HG03442 (cell line): ENCODE measurements around the gene SSR4.
"Not testable (repeated sequence)": the region's sequence is repeated elsewhere in the genome, so short reads cannot be mapped to it uniquely, and the experiment has no call there.

Source experiments
- ATAC-seq: cut with Tn5 transposase; IDR thresholded peaks from one replicate; pipeline ENCODE4 v1.9.1; 2021; ENCODE audit warnings: mild to moderate bottlenecking, moderate library complexity; ENCODE audit not compliant: unreplicated experiment

Gene SSR4

GRCh38 chrX:153803211-153804099 is 9.0 kb downstream of the SSR4 start:
- no peak for ATAC-seq

- ATAC-seq, result no peak
Measured at GRCh38 chrX:153804100-153804595, 9.7 kb downstream of the SSR4 start.

DNA sequence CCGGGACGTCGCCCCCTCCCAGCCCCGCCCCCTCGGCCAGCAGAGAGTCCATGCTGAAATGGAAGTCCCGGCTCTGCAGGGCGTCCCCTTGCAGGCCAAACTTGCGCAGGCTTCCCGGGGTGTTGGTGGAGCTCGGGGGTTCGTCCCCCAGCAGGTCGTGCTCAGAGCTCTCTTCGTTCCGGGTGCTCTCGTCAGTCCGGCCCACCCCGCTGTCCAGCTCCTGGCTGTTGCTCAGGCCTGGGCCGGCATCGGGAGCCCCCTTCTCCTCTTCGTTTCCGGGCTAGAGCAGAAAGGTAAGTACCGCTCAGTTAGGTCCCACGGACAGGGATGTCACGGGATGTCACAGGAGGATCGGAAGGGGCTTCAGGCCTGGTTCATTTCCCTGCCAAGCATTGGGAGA is 10.2 kb downstream of the SSR4 start:
- ATAC-seq, result no peak

- no peak for ATAC-seq
Measured at GRCh38 chrX:153805436-153805835, 11.0 kb downstream of the SSR4 start.

GRCh38 chrX:153806999-153807575 is 12.6 kb downstream of the SSR4 start:
- no peak for ATAC-seq

GRCh38 chrX:153807976-153808375 is 13.5 kb downstream of the SSR4 start:
- no peak for ATAC-seq

GRCh38 chrX:153812220-153812619 is 17.8 kb downstream of the SSR4 start:
- no peak for ATAC-seq

GRCh38 chrX:153813161-153813560 is 18.7 kb downstream of the SSR4 start:
- no peak for ATAC-seq

DNA sequence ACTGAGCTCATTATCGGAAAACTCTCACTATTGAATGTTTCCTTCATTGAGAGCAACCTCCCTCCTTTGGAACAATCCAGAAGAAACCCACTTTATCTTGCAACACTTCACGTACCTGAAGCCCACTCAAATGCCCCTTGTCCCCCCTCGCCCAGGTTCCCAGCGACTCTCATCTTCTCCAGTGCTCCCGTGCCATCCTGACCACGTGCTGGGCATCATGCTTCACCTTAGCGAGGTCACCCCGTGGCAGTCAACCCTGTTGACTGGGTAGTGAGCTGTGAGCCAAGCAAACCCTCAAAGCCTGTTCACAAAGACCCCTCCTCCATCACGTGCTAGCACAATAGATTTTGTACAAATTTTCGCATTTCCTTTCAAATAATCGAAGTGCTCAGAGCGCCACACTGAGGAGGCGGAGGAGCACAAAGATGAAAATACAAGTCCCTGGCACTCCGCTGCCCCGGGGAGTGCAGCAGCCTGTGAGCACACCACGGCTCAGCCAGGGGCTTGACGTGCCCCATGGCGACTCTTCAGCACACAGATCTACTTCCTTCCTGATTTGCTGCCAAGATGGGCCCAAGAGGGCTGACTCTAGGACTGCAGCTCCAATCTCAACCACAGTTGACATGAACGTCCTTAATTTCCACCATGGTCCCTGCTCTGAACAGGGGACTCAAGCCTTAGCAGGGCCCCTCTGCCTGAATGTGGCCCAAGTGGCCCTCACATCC is 20.3 kb downstream of the SSR4 start:
- no peak for ATAC-seq

GRCh38 chrX:153816831-153817690 is 22.6 kb downstream of the SSR4 start:
- ATAC-seq, result no peak

- ATAC-seq, result not testable (repeated sequence)
Measured at GRCh38 chrX:153818064-153818463, 23.6 kb downstream of the SSR4 start.

DNA sequence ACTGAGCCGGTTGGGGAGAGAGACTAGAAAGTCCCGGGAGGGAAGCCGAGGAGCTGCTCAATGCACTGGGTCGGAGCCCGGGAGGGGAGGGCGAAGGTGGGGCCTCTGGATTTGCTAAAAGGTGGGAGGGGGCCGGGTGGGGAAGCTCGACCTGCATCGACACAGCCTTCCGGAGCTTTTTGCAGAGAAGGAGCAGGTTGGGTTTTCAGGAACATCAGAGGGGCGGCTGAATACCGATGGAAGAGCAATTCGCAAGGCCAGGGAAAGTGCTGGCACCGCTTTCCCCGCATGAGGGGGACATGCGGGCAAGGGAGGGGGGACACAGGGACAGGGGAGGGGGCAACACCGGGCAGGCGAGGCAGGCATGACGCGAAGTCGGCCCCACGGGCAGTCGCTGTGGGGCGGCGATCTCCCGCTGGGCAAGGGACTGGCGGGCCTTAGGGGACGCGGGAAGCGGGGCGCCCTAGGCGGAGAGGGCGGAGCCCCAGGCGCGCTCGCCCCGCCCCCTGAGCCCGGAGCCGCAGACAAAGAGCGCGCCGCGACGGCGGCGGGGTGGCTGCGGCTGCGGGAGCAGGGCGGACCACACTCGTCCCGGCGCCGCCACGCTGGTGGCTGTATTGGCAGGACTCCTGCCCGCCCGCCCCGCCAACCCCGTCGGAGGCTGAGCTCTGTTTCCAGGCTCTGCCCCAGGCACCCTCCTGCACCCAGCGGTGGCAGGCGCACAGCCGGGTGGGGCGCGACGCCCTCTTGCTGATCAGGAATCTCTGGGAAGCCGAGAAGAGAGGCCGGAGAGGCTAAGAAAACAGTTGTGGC is 24.3 kb downstream of the SSR4 start:
- no peak for ATAC-seq

GRCh38 chrX:153819384-153820040 is 25.0 kb downstream of the SSR4 start:
- no peak for ATAC-seq

- ATAC-seq, result no peak
Measured at GRCh38 chrX:153820601-153821000, 26.1 kb downstream of the SSR4 start.

DNA sequence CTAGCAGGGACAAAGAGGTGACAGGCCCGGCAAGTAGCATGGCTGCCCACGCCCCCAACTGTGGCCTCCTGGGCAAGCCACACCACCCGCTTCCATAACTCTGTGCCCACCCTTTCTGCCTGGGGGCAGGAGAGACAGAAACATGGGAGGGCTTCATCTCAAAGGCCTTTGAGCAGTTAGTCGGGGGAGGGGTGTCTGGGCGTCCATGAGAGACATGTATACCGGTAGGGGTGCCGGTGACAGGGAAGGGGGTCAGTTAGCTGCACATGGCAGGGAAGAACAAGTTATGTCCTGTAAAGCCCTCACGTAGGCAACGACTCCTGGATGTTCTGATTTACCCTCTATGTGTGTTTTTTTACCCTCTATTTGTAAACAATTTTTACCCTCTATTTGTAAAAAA is 26.6 kb downstream of the SSR4 start:
- no peak for ATAC-seq

DNA sequence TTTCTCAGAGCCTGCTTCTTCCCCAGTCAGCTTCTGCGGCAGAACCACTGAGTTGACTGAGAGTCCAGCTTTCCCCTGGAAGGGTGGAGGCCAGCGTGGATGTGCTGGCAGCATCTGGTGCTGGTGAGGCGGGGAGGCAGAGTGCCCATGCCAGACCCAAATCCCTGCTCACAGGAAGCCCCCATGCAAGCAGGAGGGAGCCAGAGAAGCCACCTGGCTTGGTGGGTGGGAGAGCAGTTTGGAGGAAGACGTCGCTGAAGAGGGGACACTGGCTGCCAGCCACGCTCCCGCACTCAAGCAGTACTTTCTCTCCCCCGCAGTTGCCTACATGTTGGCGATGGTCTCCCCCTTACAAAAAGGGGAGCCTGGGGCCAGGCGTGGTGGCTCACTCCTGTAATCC is 29.9 kb downstream of the SSR4 start:
- no peak for ATAC-seq

- ATAC-seq, result no peak
Measured at GRCh38 chrX:153825042-153825441, 30.6 kb downstream of the SSR4 start.

DNA sequence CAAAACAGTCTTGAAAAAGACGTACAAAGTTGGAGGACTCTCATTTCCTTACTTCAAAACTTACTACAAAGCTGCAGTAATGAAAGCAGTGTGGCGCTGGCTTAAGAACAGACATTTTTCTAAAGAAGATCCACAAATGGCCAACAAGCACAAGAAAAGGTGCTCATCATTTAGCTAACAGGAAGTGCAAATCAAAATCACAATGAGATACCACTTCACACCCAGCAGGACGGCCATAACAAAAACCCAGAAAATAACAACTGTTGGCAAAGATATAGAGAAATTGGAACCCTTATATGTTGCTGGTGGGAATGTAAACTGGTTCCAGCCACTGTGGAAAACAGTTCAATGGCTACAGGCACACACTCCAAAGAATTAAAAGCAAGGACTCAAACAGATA is 32.5 kb downstream of the SSR4 start:
- ATAC-seq, result no peak

GRCh38 chrX:153827903-153828302 is 33.4 kb downstream of the SSR4 start:
- no peak for ATAC-seq
